GM23338 (cell line): ENCODE results near the gene EFCAB13. TPM values are rescaled to one million over a fixed set of nuclear protein-coding genes. Genes with fewer than 3 reads are reported as not detected.

Experiments
- ATAC-seq: fragments of 200-7000 bp; cut with Tn5 transposase; 3 replicates; pipeline ENCODE4 v1.9.1; 2020
- DNase-seq: peaks from one replicate; pipeline ENCODE4 v3.0.0-alpha.2; 2015; ENCODE audit warnings: low spot score
- H2AFZ ChIP-seq: fragments of 200-600 bp; sonication (generic); 2 replicates; pipeline ENCODE4 v1.8.0; 2016; ENCODE audit warnings: antibody characterized with exemption, mild to moderate bottlenecking, moderate library complexity
- H3F3A ChIP-seq: fragments of 200-600 bp; sonication (generic); replicated peaks from 2 replicates; pipeline ENCODE4 v1.8.0; 2017; ENCODE audit warnings: antibody characterized with exemption, mixed run types, low read depth
- H3K27ac ChIP-seq: fragments of 200-600 bp; sonication (generic); 2 replicates; pipeline ENCODE4 v1.6.1; 2016; ENCODE audit warnings: low read depth
- H3K27me3 ChIP-seq: fragments of 200-600 bp; sonication (generic); 2 replicates; pipeline ENCODE4 v1.8.0; 2016; ENCODE audit warnings: mild to moderate bottlenecking, mixed run types, moderate library complexity; ENCODE audit not compliant: insufficient read depth
- H3K36me3 ChIP-seq: fragments of 200-600 bp; sonication (generic); 2 replicates; pipeline ENCODE4 v1.8.0; 2016; ENCODE audit warnings: mild to moderate bottlenecking; ENCODE audit not compliant: insufficient read depth
- H3K4me1 ChIP-seq: fragments of 200-600 bp; sonication (generic); 2 replicates; pipeline ENCODE4 v1.8.0; 2016; ENCODE audit warnings: mild to moderate bottlenecking, moderate library complexity; ENCODE audit not compliant: insufficient read depth
- H3K4me2 ChIP-seq: fragments of 200-600 bp; sonication (generic); 2 replicates; pipeline ENCODE4 v1.7.1; 2017; ENCODE audit warnings: mixed run types
- H3K4me3 ChIP-seq: fragments of 200-600 bp; sonication (generic); 2 replicates; pipeline ENCODE4 v1.6.1; 2016; ENCODE audit warnings: mixed run types
- H3K79me2 ChIP-seq: fragments of 200-600 bp; sonication (generic); replicated peaks from 2 replicates; pipeline ENCODE4 v1.8.0; 2017; ENCODE audit warnings: mild to moderate bottlenecking; ENCODE audit not compliant: insufficient read depth
- H3K9me2 ChIP-seq: fragments of 200-600 bp; sonication (generic); 2 replicates; pipeline ENCODE4 v1.8.0; 2017; ENCODE audit not compliant: insufficient read depth
- H4K20me1 ChIP-seq: fragments of 200-600 bp; sonication (generic); replicated peaks from 2 replicates; pipeline ENCODE4 v1.8.0; 2017; ENCODE audit warnings: mild to moderate bottlenecking; ENCODE audit not compliant: insufficient read depth
- H3K27ac Mint-ChIP-seq: 2 replicates; pipeline ENCODE4 v1.8.0; 2020; ENCODE audit warnings: inconsistent platforms, mild to moderate bottlenecking, moderate library complexity, mixed read lengths
- H3K27me3 Mint-ChIP-seq: 3 replicates; pipeline ENCODE4 v1.8.0; 2022; ENCODE audit warnings: low read depth, mild to moderate bottlenecking, moderate library complexity, mixed read lengths, inconsistent platforms; ENCODE audit not compliant: insufficient read depth, poor library complexity
- H3K36me3 Mint-ChIP-seq: 3 replicates; pipeline ENCODE4 v1.8.0; 2021; ENCODE audit warnings: low read depth, mild to moderate bottlenecking, inconsistent platforms, moderate library complexity, mixed read lengths
- H3K4me1 Mint-ChIP-seq: 3 replicates; pipeline ENCODE4 v1.8.0; 2020; ENCODE audit warnings: mild to moderate bottlenecking, inconsistent platforms, mixed read lengths
- H3K4me3 Mint-ChIP-seq: 3 replicates; pipeline ENCODE4 v1.8.0; 2021; ENCODE audit warnings: moderate library complexity, mild to moderate bottlenecking, inconsistent platforms, mixed read lengths
- H3K9me3 Mint-ChIP-seq: 3 replicates; pipeline ENCODE4 v1.8.0; 2020; ENCODE audit warnings: moderate library complexity, mild to moderate bottlenecking, inconsistent platforms, mixed read lengths
- CREB1 ChIP-seq: fragments of 250-450 bp; sonication (Bioruptor Pico); IDR thresholded peaks from 2 replicates; pipeline ENCODE4 v1.5.0; 2020; ENCODE audit warnings: low read depth, mild to moderate bottlenecking, moderate library complexity
- CTCF ChIP-seq, 2 experiments: fragments of 200-600 bp in 1 of 2; sonication (generic) in 1 of 2; conservative IDR thresholded peaks; 2 replicates each; pipeline versions ENCODE4 v1.5.1 to v1.6.1; 2016 to 2017; ENCODE audit warnings: antibody characterized with exemption in 2 of 2, low read depth in 2 of 2, mild to moderate bottlenecking in 2 of 2, moderate library complexity in 1 of 2
- EZH2 ChIP-seq: fragments of 200-600 bp; sonication (generic); IDR thresholded peaks from one replicate; pipeline ENCODE4 v1.8.0; 2017; ENCODE audit warnings: antibody characterized with exemption, mild to moderate bottlenecking, low read depth; ENCODE audit not compliant: unreplicated experiment
- EZH2phosphoT487 ChIP-seq: fragments of 200-600 bp; sonication (generic); IDR thresholded peaks from one replicate; pipeline ENCODE4 v1.8.1; 2018; ENCODE audit warnings: antibody characterized with exemption; ENCODE audit not compliant: unreplicated experiment
- JUNB ChIP-seq: IDR thresholded peaks from one replicate; pipeline ENCODE4 v1.6.1; 2016; ENCODE audit warnings: antibody characterized with exemption; ENCODE audit not compliant: unreplicated experiment
- NANOG ChIP-seq: IDR thresholded peaks from 2 replicates; pipeline ENCODE4 v1.6.1; 2016; ENCODE audit warnings: antibody characterized with exemption, borderline replicate concordance
- POLR2AphosphoS5 ChIP-seq: IDR thresholded peaks from 2 replicates; pipeline ENCODE4 v1.6.1; 2016; ENCODE audit warnings: antibody characterized with exemption, low read depth
- REST ChIP-seq: IDR thresholded peaks from one replicate; pipeline ENCODE4 v1.6.1; 2018; ENCODE audit warnings: antibody characterized with exemption; ENCODE audit not compliant: unreplicated experiment
- STAT1 ChIP-seq: IDR thresholded peaks from one replicate; pipeline ENCODE4 v1.6.1; 2016; ENCODE audit warnings: antibody characterized with exemption; ENCODE audit not compliant: unreplicated experiment
- ZNF114 ChIP-seq: fragments of 250-450 bp; sonication (Bioruptor Pico); IDR thresholded peaks from 2 replicates; pipeline ENCODE4 v1.5.0; 2020; ENCODE audit warnings: mild to moderate bottlenecking, moderate library complexity
- ZNF331 ChIP-seq: fragments of 250-450 bp; sonication (Bioruptor Pico); IDR thresholded peaks from 2 replicates; pipeline ENCODE4 v1.5.0; 2020; ENCODE audit warnings: low read depth, mild to moderate bottlenecking, moderate library complexity
- polyA plus RNA-seq: library from polyadenylated mRNA; unstranded; fragments of >200 nt; fragmentation: Nextera tagmentation; extraction: Ambion mirVana; gene quantifications from 2 replicates; pipeline ENCODE4 v1.2.1, GENCODE V29; 2016
- total RNA-seq: library from RNA; depleted of rRNA; stranded (reverse); fragments of >200 nt; shearing (Covaris generic); gene quantifications from 2 replicates; pipeline ENCODE4 v1.2.3, GENCODE V29; 2014
- TF ChIP-seq, protein P1 (sequence below): fragments of 250-450 bp; sonication (Bioruptor Pico); IDR thresholded peaks from 2 replicates; pipeline ENCODE4 v1.5.0; 2020; ENCODE audit warnings: mild to moderate bottlenecking, moderate library complexity

EFCAB13 gene
- total and polyA plus RNA-seq, 2 experiments from 2014 or later: 4.1 to 5.4 TPM

- TF ChIP-seq REST: no peak
Observed at GRCh38 chr17:47332287-47332686, 8.5 kb downstream of the EFCAB13 start (continued).

GRCh38 chr17:47335101-47335936 lies 11.6 kb downstream of the EFCAB13 start:
- Mint-ChIP-seq H3K9me3 (no peaks in the 10 kb centered on the region; the same call in 2 of the 3 replicates), H3K27ac (no peak overlapping the region), H3K4me3 (no peak overlapping the region), H3K36me3 (no peaks in the 10 kb centered on the region), H3K27me3 (peaks cover 2% of the 10 kb centered on the region), H3K4me1 (peaks cover 3% of the 10 kb centered on the region; the same call in 2 of the 3 replicates)
- Histone ChIP-seq H3K4me2 (no peak overlapping the region), H3K9me2 (no peaks in the 10 kb centered on the region), H4K20me1 (no peaks in the 10 kb centered on the region), H3K4me1 (no peaks in the 10 kb centered on the region), H3F3A (no peaks in the 10 kb centered on the region), H3K36me3 (no peaks in the 10 kb centered on the region), H3K27ac (no peak overlapping the region), H3K79me2 (no peaks in the 10 kb centered on the region), H3K27me3 (no peaks in the 10 kb centered on the region), H2AFZ (no peak overlapping the region), H3K4me3 (no peak overlapping the region)
- no peak for ATAC-seq
- DNase-seq: no peak
- TF ChIP-seq CTCF (conservative IDR thresholded peaks at IDR 0.05; ENCODE audit: low read depth in 2 of 2) (no peak), NANOG (no peak), POLR2AphosphoS5 (no peak), EZH2 (no peak), ZNF331 (no peak), EZH2phosphoT487 (no peak), STAT1 (no peak), JUNB (no peak), ZNF114 (CRISPR knock-in tag) (no peak), CREB1 (CRISPR knock-in tag) (no peak)
- TF ChIP-seq, protein P1, sequence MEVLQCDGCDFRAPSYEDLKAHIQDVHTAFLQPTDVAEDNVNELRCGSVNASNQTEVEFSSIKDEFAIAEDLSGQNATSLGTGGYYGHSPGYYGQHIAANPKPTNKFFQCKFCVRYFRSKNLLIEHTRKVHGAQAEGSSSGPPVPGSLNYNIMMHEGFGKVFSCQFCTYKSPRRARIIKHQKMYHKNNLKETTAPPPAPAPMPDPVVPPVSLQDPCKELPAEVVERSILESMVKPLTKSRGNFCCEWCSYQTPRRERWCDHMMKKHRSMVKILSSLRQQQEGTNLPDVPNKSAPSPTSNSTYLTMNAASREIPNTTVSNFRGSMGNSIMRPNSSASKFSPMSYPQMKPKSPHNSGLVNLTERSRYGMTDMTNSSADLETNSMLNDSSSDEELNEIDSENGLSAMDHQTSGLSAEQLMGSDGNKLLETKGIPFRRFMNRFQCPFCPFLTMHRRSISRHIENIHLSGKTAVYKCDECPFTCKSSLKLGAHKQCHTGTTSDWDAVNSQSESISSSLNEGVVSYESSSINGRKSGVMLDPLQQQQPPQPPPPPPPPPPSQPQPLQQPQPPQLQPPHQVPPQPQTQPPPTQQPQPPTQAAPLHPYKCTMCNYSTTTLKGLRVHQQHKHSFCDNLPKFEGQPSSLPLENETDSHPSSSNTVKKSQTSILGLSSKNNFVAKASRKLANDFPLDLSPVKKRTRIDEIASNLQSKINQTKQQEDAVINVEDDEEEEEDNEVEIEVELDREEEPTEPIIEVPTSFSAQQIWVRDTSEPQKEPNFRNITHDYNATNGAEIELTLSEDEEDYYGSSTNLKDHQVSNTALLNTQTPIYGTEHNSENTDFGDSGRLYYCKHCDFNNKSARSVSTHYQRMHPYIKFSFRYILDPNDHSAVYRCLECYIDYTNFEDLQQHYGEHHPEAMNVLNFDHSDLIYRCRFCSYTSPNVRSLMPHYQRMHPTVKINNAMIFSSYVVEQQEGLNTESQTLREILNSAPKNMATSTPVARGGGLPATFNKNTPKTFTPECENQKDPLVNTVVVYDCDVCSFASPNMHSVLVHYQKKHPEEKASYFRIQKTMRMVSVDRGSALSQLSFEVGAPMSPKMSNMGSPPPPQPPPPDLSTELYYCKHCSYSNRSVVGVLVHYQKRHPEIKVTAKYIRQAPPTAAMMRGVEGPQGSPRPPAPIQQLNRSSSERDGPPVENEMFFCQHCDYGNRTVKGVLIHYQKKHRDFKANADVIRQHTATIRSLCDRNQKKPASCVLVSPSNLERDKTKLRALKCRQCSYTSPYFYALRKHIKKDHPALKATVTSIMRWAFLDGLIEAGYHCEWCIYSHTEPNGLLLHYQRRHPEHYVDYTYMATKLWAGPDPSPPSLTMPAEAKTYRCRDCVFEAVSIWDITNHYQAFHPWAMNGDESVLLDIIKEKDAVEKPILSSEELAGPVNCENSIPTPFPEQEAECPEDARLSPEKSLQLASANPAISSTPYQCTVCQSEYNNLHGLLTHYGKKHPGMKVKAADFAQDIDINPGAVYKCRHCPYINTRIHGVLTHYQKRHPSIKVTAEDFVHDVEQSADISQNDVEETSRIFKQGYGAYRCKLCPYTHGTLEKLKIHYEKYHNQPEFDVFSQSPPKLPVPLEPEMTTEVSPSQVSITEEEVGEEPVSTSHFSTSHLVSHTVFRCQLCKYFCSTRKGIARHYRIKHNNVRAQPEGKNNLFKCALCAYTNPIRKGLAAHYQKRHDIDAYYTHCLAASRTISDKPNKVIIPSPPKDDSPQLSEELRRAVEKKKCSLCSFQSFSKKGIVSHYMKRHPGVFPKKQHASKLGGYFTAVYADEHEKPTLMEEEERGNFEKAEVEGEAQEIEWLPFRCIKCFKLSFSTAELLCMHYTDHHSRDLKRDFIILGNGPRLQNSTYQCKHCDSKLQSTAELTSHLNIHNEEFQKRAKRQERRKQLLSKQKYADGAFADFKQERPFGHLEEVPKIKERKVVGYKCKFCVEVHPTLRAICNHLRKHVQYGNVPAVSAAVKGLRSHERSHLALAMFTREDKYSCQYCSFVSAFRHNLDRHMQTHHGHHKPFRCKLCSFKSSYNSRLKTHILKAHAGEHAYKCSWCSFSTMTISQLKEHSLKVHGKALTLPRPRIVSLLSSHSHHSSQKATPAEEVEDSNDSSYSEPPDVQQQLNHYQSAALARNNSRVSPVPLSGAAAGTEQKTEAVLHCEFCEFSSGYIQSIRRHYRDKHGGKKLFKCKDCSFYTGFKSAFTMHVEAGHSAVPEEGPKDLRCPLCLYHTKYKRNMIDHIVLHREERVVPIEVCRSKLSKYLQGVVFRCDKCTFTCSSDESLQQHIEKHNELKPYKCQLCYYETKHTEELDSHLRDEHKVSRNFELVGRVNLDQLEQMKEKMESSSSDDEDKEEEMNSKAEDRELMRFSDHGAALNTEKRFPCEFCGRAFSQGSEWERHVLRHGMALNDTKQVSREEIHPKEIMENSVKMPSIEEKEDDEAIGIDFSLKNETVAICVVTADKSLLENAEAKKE: no peak
